ENCODE results near the gene SREBF1.
A peak's percentile ranks its signal among the peaks of the same experiment; 100 is the strongest.

Gene SREBF1

GRCh38 chr17:17836250-17836817 is 452 bp downstream of the SREBF1 start:
- CTCF ChIA-PET: interaction anchor here (0.6 to 1.4 kb wide), 4 partner anchors 9 to 157 kb away, joined by 3 to 4 read pairs (median 3); no protein-coding TSS in a partner anchor
- no peak for TF ChIP-seq SUZ12 (IDR thresholded peaks at IDR 0.05)
- TF ChIP-seq LEF1 (IDR thresholded peaks at IDR 0.05; ENCODE audit: borderline replicate concordance): peak; percentile 38; the same call in 1 of the 2 replicates
- TF ChIP-seq ELF4 (IDR thresholded peaks at IDR 0.05): no peak; the same call in none of the 2 replicates
- POLR2A ChIA-PET: interaction anchor here (0.6 to 8.1 kb wide), 59 partner anchors 16 to 459 kb away, joined by 3 to 369 read pairs (median 5); partner anchors contain the start of genes ALKBH5, DRC3, PEMT and RAI1
- peak; percentile 98 for DNase-seq (ENCODE audit: extremely low spot score)

- TF ChIP-seq L3MBTL2 (conservative IDR thresholded peaks at IDR 0.05) (peak; percentile 99), ARNT (IDR thresholded peaks at IDR 0.05) (no peak)
- DNase-seq (ENCODE audit: extremely low spot score): no peak
- POLR2A ChIA-PET: interaction anchor here (0.6 to 8.1 kb wide), 54 partner anchors 16 to 458 kb away, joined by 3 to 369 read pairs (median 5); partner anchors contain the start of genes DRC3, PEMT, RAI1 and TOM1L2
- CTCF ChIA-PET: interaction anchor here (0.6 to 1.4 kb wide), 3 partner anchors 8 to 157 kb away, joined by 3 read pairs; no protein-coding TSS in a partner anchor
Measured at GRCh38 chr17:17835415-17836249, 1.2 kb downstream of the SREBF1 start.

- ChIA-PET CTCF (no interaction called here), POLR2A (interaction anchor here (8.1 kb wide), 1 partner anchor 18 kb away, joined by 369 read pairs; no protein-coding TSS in a partner anchor)
- DNase-seq (ENCODE audit: extremely low spot score): no peak
- TF ChIP-seq PKNOX1 (IDR thresholded peaks at IDR 0.05) (no peak), HDGF (IDR thresholded peaks at IDR 0.05; ENCODE audit: borderline replicate concordance) (no peak), NFRKB (IDR thresholded peaks at IDR 0.05) (no peak), FOXA1 (IDR thresholded peaks at IDR 0.05) (no peak), LEF1 (IDR thresholded peaks at IDR 0.05; ENCODE audit: borderline replicate concordance) (no peak), L3MBTL2 (conservative IDR thresholded peaks at IDR 0.05) (no peak), FOXK2 (IDR thresholded peaks at IDR 0.05) (no peak), ARNT (IDR thresholded peaks at IDR 0.05) (no peak), ZNF384 (IDR thresholded peaks at IDR 0.05) (no peak), BHLHE40 (IDR thresholded peaks at IDR 0.05; ENCODE audit: borderline replicate concordance) (no peak), TARDBP (IDR thresholded peaks at IDR 0.05) (no peak), CTBP1 (IDR thresholded peaks at IDR 0.05; ENCODE audit: borderline replicate concordance) (no peak), SP1 (IDR thresholded peaks at IDR 0.05) (no peak), FOXM1 (IDR thresholded peaks at IDR 0.05; ENCODE audit: borderline replicate concordance) (no peak), ELF4 (IDR thresholded peaks at IDR 0.05) (no peak), SUZ12 (IDR thresholded peaks at IDR 0.05) (no peak)
Measured at GRCh38 chr17:17834974-17835373, 1.8 kb downstream of the SREBF1 start.

GRCh38 chr17:17833658-17834357 is 3.0 kb downstream of the SREBF1 start:
- DNase-seq (ENCODE audit: extremely low spot score): no peak

GRCh38 chr17:17832032-17832363 is 4.8 kb downstream of the SREBF1 start:
- TF ChIP-seq ELF4 (IDR thresholded peaks at IDR 0.05) (no peak), NFRKB (IDR thresholded peaks at IDR 0.05) (no peak), ARNT (IDR thresholded peaks at IDR 0.05) (no peak), CTBP1 (IDR thresholded peaks at IDR 0.05; ENCODE audit: borderline replicate concordance) (no peak), L3MBTL2 (conservative IDR thresholded peaks at IDR 0.05) (no peak), LEF1 (IDR thresholded peaks at IDR 0.05; ENCODE audit: borderline replicate concordance) (no peak), HDGF (IDR thresholded peaks at IDR 0.05; ENCODE audit: borderline replicate concordance) (no peak), BHLHE40 (IDR thresholded peaks at IDR 0.05; ENCODE audit: borderline replicate concordance) (no peak), FOXM1 (IDR thresholded peaks at IDR 0.05; ENCODE audit: borderline replicate concordance) (no peak), FOXA1 (IDR thresholded peaks at IDR 0.05) (no peak)
- CTCF ChIA-PET: interaction anchor here (1.0 to 2.5 kb wide), 2 partner anchors 20 to 28 kb away, joined by 3 to 9 read pairs; no protein-coding TSS in a partner anchor
- POLR2A ChIA-PET: interaction anchor here (1.0 to 8.1 kb wide), 2 partner anchors 14 to 15 kb away, joined by 3 to 369 read pairs; no protein-coding TSS in a partner anchor
- DNase-seq (ENCODE audit: extremely low spot score): no peak

More at GRCh38 chr17:17833658-17834357, 3.0 kb downstream of the SREBF1 start:
- ChIA-PET CTCF (interaction anchor here (2.5 kb wide), 1 partner anchor 26 kb away, joined by 9 read pairs; no protein-coding TSS in a partner anchor), POLR2A (interaction anchor here (8.1 kb wide), 1 partner anchor 17 kb away, joined by 369 read pairs; no protein-coding TSS in a partner anchor)
- no peak for TF ChIP-seq FOXK2 (IDR thresholded peaks at IDR 0.05)
- TF ChIP-seq FOXM1 (IDR thresholded peaks at IDR 0.05; ENCODE audit: borderline replicate concordance): no peak
- no peak for TF ChIP-seq SP1 (IDR thresholded peaks at IDR 0.05)
- no peak for TF ChIP-seq LEF1 (IDR thresholded peaks at IDR 0.05; ENCODE audit: borderline replicate concordance)
- TF ChIP-seq ARNT (IDR thresholded peaks at IDR 0.05): no peak
- TF ChIP-seq FOXA1 (IDR thresholded peaks at IDR 0.05): no peak
- no peak for TF ChIP-seq L3MBTL2 (conservative IDR thresholded peaks at IDR 0.05)
- TF ChIP-seq TARDBP (IDR thresholded peaks at IDR 0.05): no peak
- no peak for TF ChIP-seq BHLHE40 (IDR thresholded peaks at IDR 0.05; ENCODE audit: borderline replicate concordance)
- no peak for TF ChIP-seq ELF4 (IDR thresholded peaks at IDR 0.05)
- no peak for TF ChIP-seq ZNF384 (IDR thresholded peaks at IDR 0.05)
- no peak for TF ChIP-seq HDGF (IDR thresholded peaks at IDR 0.05; ENCODE audit: borderline replicate concordance)
- no peak for TF ChIP-seq SUZ12 (IDR thresholded peaks at IDR 0.05)
- no peak for TF ChIP-seq NFRKB (IDR thresholded peaks at IDR 0.05)
- TF ChIP-seq PKNOX1 (IDR thresholded peaks at IDR 0.05): no peak
- TF ChIP-seq CTBP1 (IDR thresholded peaks at IDR 0.05; ENCODE audit: borderline replicate concordance): no peak
